NCI-H146 (cell line): Measurements from ENCODE around the gene AOC1.
A peak's percentile ranks its signal among the peaks of the same experiment; 100 is the strongest.
"Not testable (repeated sequence)": the region's sequence is repeated elsewhere in the genome, so short reads cannot be mapped to it uniquely, and the experiment has no call there.

Experiments
- DNase-seq: peaks from one replicate; lab custom pipeline; 2025; lab: John Stamatoyannopoulos, UW

AOC1 gene

DNA sequence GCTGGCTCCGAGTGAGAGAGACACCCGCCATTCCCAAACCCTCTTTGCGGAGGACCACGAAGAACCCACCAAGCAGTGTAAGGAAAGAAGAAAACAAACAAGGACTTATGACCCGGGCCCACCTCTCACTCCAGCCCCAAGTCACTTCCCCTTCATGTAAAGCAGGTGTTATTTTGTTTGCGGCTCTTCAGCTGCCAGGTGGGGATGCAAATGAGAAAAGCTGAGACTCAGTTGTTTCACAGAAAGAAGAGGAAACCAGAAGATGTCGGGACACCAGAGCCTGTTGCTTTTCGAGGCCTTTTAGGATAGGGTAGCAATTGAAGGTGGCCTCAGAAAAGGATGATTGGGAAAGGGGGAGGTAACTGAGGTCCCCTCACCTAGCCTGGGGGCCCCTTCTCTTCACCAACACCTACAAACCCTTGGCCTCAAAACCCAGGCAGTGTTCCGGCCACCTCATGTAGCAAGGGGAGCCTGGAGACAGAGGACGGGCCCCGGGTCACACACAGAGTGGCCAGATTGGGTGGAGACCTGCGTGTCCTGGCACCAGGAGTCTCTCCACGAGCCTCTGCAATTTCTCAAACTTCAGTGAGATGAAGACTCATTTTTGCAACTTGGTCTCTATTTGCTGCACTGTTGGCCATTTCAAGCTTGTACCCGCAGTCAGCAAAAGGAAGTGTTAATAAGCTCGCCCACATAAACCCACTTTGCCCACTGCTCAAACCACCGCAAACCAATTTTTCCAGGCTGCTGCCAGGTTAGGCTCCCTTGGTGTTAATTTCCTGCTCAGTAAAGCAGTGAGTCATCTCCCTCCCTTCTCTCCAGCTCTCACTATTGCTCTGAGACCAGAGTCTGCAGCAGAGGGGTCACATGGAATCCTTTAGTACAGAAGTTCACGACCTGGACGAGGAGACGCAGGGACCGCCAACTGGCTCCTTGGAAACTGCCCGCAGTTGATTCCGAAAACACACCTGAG lies 45.5 kb downstream of the AOC1 start:
- peak; percentile 47 for DNase-seq

DNA sequence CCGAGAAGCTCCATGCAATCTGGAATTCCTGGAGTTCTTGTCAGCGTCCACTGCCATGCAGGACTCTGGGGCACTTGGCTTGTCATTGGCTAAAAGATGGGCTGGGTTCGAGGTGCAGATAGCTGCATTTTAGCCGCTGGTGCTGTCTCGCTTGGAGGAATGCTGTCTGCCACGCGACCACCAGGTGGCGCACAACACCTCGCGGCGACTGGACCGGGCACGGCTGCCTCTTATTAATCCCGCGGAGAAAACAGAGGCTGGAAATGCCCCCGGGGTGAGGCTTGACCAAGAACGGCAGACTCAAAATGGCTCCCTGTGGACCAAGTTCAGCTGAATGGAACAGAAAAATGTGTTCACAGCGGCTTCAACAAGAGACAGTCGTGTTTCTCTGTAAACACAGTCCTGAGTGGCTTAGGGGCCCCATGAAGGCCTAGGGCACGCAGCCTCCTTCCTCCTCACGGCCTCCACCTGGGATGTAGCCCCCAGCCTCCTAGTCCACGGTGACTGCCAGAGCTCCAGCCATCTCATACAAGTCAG lies 46.2 kb downstream of the AOC1 start:
- DNase-seq: peak; percentile 90

GRCh38 chr7:150900675-150901074 lies 48.4 kb downstream of the AOC1 start:
- no peak for DNase-seq

DNA sequence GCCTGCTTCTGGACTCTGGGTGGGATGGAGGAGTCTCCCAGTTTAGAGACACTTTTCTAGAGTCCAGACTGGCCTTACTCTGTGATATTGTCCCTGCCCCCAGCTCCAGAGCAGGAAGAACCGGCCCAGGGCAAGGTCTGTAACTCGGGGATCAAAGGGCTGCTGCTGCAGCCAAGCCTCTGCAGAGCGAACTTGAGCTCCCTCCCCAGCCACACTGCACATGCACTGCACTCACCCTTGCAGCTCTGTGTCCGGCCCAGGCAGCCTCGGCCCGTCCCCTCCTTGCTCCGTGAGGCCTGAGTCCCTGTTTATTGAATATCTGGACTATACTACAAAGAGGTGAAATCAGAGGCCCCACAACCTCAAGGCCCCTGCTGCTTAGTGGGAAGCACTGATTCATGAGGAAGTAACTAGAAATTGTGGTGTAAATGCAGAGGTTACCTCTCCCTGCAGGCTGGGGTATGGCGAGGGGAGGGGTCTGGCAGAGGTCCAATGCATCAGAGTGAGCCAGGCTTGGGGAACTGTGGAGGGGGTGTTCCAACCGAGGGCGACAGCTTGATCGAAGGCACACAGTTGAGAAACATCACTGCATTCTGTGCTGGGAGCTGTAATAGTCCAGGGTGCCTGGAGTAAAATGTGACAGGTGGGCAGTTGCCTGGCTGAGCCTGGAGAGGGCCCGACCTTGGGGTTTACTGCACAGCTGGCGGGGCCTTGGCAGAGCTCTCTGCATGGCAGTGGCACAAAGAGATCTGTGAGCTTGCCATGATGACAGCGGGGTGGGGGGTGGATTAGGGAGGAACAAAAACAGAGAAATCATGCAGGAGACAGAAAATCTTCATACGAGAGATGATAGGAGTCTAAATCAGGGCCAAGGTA lies 49.1 kb downstream of the AOC1 start:
- no peak for DNase-seq

DNA sequence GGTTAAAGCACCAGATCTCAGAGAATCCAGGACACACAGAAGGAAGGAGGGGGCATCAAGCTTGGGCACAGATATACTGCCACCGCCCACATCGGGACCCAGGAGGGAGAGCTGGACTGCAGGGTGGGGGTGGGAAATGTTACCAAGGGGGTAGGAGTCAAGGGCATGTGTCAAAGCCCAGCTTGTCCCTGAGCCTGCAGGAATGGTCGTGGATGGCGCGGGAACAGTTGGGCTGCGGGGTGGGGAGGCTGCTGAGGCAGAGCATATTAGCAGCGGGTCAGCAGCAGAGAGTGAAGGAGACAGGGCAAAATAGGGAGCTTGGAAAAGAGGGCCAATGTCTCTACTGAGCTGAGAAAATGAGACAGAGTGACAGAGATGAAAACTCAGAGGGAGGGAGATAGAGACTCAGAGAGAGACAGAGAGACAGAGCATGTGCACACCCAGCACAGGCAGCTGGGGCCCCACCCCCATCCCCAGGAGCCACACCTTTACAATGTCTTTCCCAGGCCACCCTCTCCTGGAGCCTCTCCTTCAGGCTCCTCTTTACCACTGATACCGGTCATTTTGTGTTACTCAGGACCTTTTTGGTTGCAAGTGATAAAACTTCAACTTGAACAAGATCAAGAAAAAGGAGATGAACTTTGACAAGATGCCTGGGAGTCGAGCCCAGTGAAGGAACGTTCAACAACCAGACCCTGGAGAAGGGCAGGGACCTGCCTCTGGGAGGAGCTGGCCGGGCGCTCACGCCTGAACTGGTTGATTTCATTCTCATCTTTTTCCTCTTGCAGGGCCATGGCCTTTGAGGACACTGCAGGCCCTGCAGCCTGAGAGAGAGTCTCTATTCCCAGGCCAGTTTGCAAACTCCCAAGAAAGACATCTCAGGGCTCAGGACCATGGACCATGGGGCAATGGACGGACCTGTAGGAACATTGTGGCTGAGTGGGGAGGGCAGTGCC lies 50.0 kb downstream of the AOC1 start:
- DNase-seq: no peak

GRCh38 chr7:150903606-150904005 lies 51.3 kb downstream of the AOC1 start:
- DNase-seq: no peak

GRCh38 chr7:150904011-150904909 lies 51.9 kb downstream of the AOC1 start:
- DNase-seq: no peak

DNA sequence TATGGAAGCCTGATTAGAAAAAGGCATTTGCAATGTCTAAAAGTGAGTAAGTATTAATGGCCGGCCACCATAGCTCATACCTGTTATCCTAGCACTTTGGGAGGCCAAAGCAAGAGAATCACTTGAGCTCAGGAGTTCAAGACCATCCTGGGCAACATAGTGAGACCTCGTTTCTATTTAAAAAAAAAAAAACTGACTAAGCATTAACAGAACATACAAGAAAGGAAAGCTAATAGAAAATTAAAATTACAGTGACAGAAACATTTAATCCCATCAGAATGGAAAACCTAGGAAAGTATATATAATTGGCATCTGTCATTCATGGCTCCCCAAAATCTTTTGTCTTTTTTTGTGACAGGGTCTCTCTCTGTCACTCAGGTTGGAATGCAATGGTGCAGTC lies 55.9 kb downstream of the AOC1 start:
- DNase-seq: no peak

- DNase-seq: no peak
Measured at GRCh38 chr7:150909200-150909995, 57.1 kb downstream of the AOC1 start.

- not testable (repeated sequence) for DNase-seq
Measured at GRCh38 chr7:150910305-150910995, 58.1 kb downstream of the AOC1 start.

GRCh38 chr7:150910996-150911422 lies 58.7 kb downstream of the AOC1 start:
- DNase-seq: no peak
